HEK293T (cell line): Measurements from ENCODE around the gene FOLR3.

Experiments used
- FOXK2 ChIP-seq: fragments of 450-650 bp; IDR thresholded peaks from 2 replicates; pipeline ENCODE4 v1.6.1; 2016; ENCODE audit warnings: mild to moderate bottlenecking
- FOXM1 ChIP-seq: fragments of 450-650 bp; IDR thresholded peaks from 2 replicates; pipeline ENCODE4 v1.6.1; 2017; ENCODE audit warnings: mild to moderate bottlenecking, borderline replicate concordance
- HDGF ChIP-seq: fragments of 450-650 bp; IDR thresholded peaks from 2 replicates; pipeline ENCODE4 v1.6.1; 2017; ENCODE audit warnings: antibody characterized with exemption, borderline replicate concordance
- SUZ12 ChIP-seq: fragments of 450-650 bp; IDR thresholded peaks from 2 replicates; pipeline ENCODE4 v1.6.1; 2016; ENCODE audit warnings: mild to moderate bottlenecking

GRCh38 chr11:72140661-72141060 is 5.1 kb downstream of the FOLR3 start:
- TF ChIP-seq SUZ12 = no peak
- no peak for TF ChIP-seq FOXK2
- no peak for TF ChIP-seq HDGF
- TF ChIP-seq FOXM1 = no peak
